K562 (cell line): ENCODE measurements around the gene CCDC136. TPM values are rescaled to one million over a fixed set of nuclear protein-coding genes. Genes with fewer than 3 reads are reported as not detected.
A peak's percentile ranks its signal among the peaks of the same experiment; 100 is the strongest.

ENCODE experiments used
- CGGBP1 ChIP-seq: fragments of 250-450 bp; sonication (Bioruptor Pico); IDR thresholded peaks from 2 replicates; pipeline ENCODE4 v1.9.0; 2021; ENCODE audit warnings: mild to moderate bottlenecking
- CSDE1 ChIP-seq, 2 experiments: fragments of 450-650 bp; IDR thresholded peaks; 2 replicates each; pipeline ENCODE4 v1.6.1; 2016; ENCODE audit warnings: mild to moderate bottlenecking in 1 of 2
- CUX1 ChIP-seq: fragments of 200-800 bp; sonication (Bioruptor generic); IDR thresholded peaks from 2 replicates; pipeline ENCODE4 v1.6.1; 2016; ENCODE audit warnings: missing genetic modification characterization, missing compliant biosample characterization
- DNMT1 ChIP-seq: fragments of 450-650 bp; IDR thresholded peaks from 2 replicates; pipeline ENCODE4 v1.6.1; 2016; ENCODE audit warnings: antibody characterized with exemption, mild to moderate bottlenecking
- ESRRB ChIP-seq: fragments of 250-450 bp; sonication (Bioruptor Pico); IDR thresholded peaks from 2 replicates; pipeline ENCODE4 v1.5.0; 2020; ENCODE audit warnings: mild to moderate bottlenecking, moderate library complexity, borderline replicate concordance
- FOXA3 ChIP-seq, 2 experiments: fragments of 450-650 bp in 1 of 2; sonication (generic) in 1 of 2; formaldehyde crosslinking; IDR thresholded peaks in 1 of 2; conservative IDR thresholded peaks in 1 of 2; 2 replicates each; pipeline versions ENCODE4 v1.4.0 to v1.8.0; 2020 to 2022; ENCODE audit warnings: mild to moderate bottlenecking in 2 of 2, missing genetic modification reagents in 1 of 2
- GTF2F1 ChIP-seq: IDR thresholded peaks from 2 replicates; pipeline ENCODE4 v1.6.1; 2011; ENCODE audit warnings: low read depth, low read length, improper control_type of control experiment
- HBP1 ChIP-seq: fragments of 450-650 bp; formaldehyde crosslinking; IDR thresholded peaks from 2 replicates; pipeline ENCODE4 v1.4.0; 2022; ENCODE audit warnings: missing genetic modification characterization
- MITF ChIP-seq: IDR thresholded peaks from 2 replicates; pipeline ENCODE4 v1.6.1; 2014; ENCODE audit warnings: antibody characterized with exemption
- MTA2 ChIP-seq: fragments of 450-650 bp; IDR thresholded peaks from 2 replicates; pipeline ENCODE4 v1.6.1; 2016; ENCODE audit warnings: low read depth
- MTF1 ChIP-seq: fragments of 250-450 bp; sonication (Bioruptor Pico); IDR thresholded peaks from 2 replicates; pipeline ENCODE4 v1.9.0; 2021; ENCODE audit warnings: moderate library complexity, mild to moderate bottlenecking, inconsistent platforms, borderline replicate concordance
- SRF ChIP-seq, 2 experiments: fragments of 250-450, 450-650 bp in 1 of 2; sonication (Bioruptor Pico) in 1 of 2; sonication (generic) in 1 of 2; formaldehyde crosslinking; IDR thresholded peaks; 2 replicates each; pipeline versions ENCODE4 v1.5.0 to v1.5.1; 2020 to 2022; ENCODE audit warnings: mild to moderate bottlenecking in 1 of 2, missing genetic modification reagents in 1 of 2
- STAG1 ChIP-seq: sonication (generic); formaldehyde crosslinking; IDR thresholded peaks from 2 replicates; pipeline ENCODE4 v1.5.0; 2020; ENCODE audit warnings: missing genetic modification reagents, borderline replicate concordance
- TAL1 ChIP-seq: fragments of 450-650 bp; IDR thresholded peaks from 2 replicates; pipeline ENCODE4 v1.6.1; 2016; ENCODE audit warnings: mild to moderate bottlenecking
- ZBTB49 ChIP-seq: sonication (generic); formaldehyde crosslinking; IDR thresholded peaks from 2 replicates; pipeline ENCODE4 v1.8.0; 2022; ENCODE audit warnings: missing genetic modification reagents, mild to moderate bottlenecking, borderline replicate concordance
- ZNF551 ChIP-seq: fragments of 250-450 bp; sonication (Bioruptor Pico); IDR thresholded peaks from 2 replicates; pipeline ENCODE4 v1.5.0; 2021; ENCODE audit warnings: mild to moderate bottlenecking, moderate library complexity
- polyA plus RNA-seq, 8 experiments: library from polyadenylated mRNA; depleted of rRNA in 4 of 8; stranded (reverse) in 5 of 8; unstranded in 3 of 8; fragments of >200 nt; fragmentation: Nextera tagmentation in 2 of 8; fragmentation: Illumina TruSeq in 1 of 8; extraction: Ambion mirVana in 2 of 8; extraction: Trizol in 1 of 8; gene quantifications; 2 replicates each; pipeline versions ENCODE4 v1.2.1 to v1.2.3, GENCODE V29; 2011 to 2014; ENCODE audit warnings: inconsistent platforms in 1 of 8, missing spikeins in 1 of 8
- total RNA-seq, 7 experiments: library from RNA; depleted of rRNA in 6 of 7; stranded (reverse); fragments of >200 nt in 6 of 7; fragmentation: Illumina TruSeq in 2 of 7; extraction: Trizol in 2 of 7; gene quantifications; 2 replicates each; pipeline versions ENCODE4 v1.2.1 to v1.2.3, GENCODE V29; 2011 to 2021; ENCODE audit warnings: low replicate concordance in 1 of 7

CCDC136 gene
- total and polyA plus RNA-seq, 9 of the 15 experiments (the other 6 are each of a cell fraction or from before 2014, with no cell fraction given) = 2.4 to 40.8 (median 26.5) TPM

- no peak for TF ChIP-seq FOXA3 (CRISPR knock-in tag; conservative IDR thresholded peaks at IDR 0.05 in 1 of 2, IDR thresholded peaks at IDR 0.05 in 1 of 2)
- no peak for TF ChIP-seq CSDE1 (IDR thresholded peaks at IDR 0.05)
- no peak for TF ChIP-seq ZNF551
- no peak for TF ChIP-seq CGGBP1 (CRISPR knock-in tag)
- TF ChIP-seq DNMT1 = no peak; the same call in 1 of the 2 replicates
- no peak for TF ChIP-seq MTF1
- TF ChIP-seq ZBTB49 (CRISPR knock-in tag) = no peak
- peak; percentile 30; the same call in 1 of the 2 replicates for TF ChIP-seq GTF2F1
- TF ChIP-seq ESRRB (CRISPR knock-in tag) = no peak
- TF ChIP-seq MITF = no peak
- TF ChIP-seq SRF (CRISPR knock-in tag; IDR thresholded peaks at IDR 0.05) = no peak
- TF ChIP-seq TAL1 = peak; percentile 34; the same call in 1 of the 2 replicates
- TF ChIP-seq HBP1 = 0 out of 2 replicates have a peak, but pooled peaks have one; percentile 28
- no peak for TF ChIP-seq STAG1 (CRISPR knock-in tag)
- no peak for TF ChIP-seq CUX1 (CRISPR knock-in tag)
- no peak for TF ChIP-seq MTA2
Observed at GRCh38 chr7:128831994-128832879, 40.5 kb downstream of the CCDC136 start (continued).
